ENCODE data around the gene PITPNM3.

DNA sequence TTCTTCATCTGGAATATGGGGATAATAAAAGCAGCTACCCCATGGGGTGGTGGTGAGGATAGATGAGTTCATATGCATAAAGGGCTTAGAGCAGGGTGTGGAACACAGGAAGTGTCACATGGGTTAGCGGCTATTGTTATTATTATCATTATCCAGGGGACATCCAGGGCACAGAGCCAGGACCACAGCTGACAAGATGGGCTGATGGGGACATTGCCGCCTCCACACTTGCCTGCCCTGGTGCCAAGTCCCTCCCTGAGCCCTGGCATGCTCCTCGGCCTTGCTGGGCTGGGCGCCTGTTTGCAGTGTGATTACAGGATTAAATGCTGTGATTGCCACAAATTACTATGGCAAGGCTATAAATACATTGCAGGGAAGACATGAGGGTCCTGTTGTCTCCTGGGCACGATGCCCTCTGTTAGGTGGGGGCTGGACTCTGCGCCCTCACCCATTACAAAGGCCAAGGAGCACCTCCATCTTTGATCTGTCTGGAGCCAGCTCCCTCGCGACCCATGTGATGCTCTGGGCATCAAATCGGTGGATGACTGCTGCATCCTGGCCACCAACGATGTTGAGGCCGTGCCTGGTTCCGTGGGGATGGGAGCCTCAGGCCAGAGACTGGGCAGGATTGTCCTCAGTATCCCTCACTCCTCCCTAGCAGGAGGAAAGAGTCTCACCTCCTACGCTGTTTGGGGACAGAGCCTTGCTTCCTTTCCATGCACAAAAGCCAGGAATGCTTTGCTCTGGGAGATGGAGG is 68.9 kb downstream of the PITPNM3 start:
- TF ChIP-seq, protein P1, sequence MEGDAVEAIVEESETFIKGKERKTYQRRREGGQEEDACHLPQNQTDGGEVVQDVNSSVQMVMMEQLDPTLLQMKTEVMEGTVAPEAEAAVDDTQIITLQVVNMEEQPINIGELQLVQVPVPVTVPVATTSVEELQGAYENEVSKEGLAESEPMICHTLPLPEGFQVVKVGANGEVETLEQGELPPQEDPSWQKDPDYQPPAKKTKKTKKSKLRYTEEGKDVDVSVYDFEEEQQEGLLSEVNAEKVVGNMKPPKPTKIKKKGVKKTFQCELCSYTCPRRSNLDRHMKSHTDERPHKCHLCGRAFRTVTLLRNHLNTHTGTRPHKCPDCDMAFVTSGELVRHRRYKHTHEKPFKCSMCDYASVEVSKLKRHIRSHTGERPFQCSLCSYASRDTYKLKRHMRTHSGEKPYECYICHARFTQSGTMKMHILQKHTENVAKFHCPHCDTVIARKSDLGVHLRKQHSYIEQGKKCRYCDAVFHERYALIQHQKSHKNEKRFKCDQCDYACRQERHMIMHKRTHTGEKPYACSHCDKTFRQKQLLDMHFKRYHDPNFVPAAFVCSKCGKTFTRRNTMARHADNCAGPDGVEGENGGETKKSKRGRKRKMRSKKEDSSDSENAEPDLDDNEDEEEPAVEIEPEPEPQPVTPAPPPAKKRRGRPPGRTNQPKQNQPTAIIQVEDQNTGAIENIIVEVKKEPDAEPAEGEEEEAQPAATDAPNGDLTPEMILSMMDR (IDR thresholded peaks at IDR 0.05 in 4 of 5, conservative IDR thresholded peaks at IDR 0.05 in 1 of 5), result no peak
- TF ChIP-seq POLR2A (IDR thresholded peaks at IDR 0.05), result no peak
